WTC11 (cell line): Measurements from ENCODE around the gene PKP1. TPM values are rescaled to one million over a fixed set of nuclear protein-coding genes. Genes with fewer than 3 reads are reported as not detected.

Experiments
- ATAC-seq: fragments of 200-7000 bp; cut with Tn5 transposase; 2 replicates; pipeline ENCODE4 v1.10.0; 2021; ENCODE audit warnings: mild to moderate bottlenecking, moderate library complexity
- CTCF ChIA-PET: fragments of 300-600 bp; sonication (Branson Sonifier 250); formaldehyde crosslinking; loops from one replicate; lab custom pipeline; 2021; ENCODE audit warnings: antibody characterized with exemption; lab: Charles Lee
- POLR2A ChIA-PET: fragments of 350-600 bp; sonication (Branson Sonifier 250); formaldehyde crosslinking; loops from one replicate; lab custom pipeline; 2021; ENCODE audit warnings: antibody characterized with exemption; lab: Charles Lee
- DNase-seq: peaks from one replicate; pipeline ENCODE4 v3.0.0; 2021; ENCODE audit warnings: low spot score
- H3K27ac Mint-ChIP-seq: 2 replicates; pipeline ENCODE4 v1.8.0; 2021; ENCODE audit warnings: mixed read lengths
- H3K27me3 Mint-ChIP-seq: 2 replicates; pipeline ENCODE4 v1.8.0; 2021; ENCODE audit warnings: low read depth, mild to moderate bottlenecking, moderate library complexity, mixed read lengths
- H3K36me3 Mint-ChIP-seq: 2 replicates; pipeline ENCODE4 v1.8.0; 2021; ENCODE audit warnings: mixed read lengths
- H3K4me1 Mint-ChIP-seq: 2 replicates; pipeline ENCODE4 v1.8.0; 2022; ENCODE audit warnings: mixed read lengths
- H3K4me3 Mint-ChIP-seq: 2 replicates; pipeline ENCODE4 v1.8.0; 2021; ENCODE audit warnings: mild to moderate bottlenecking, moderate library complexity, mixed read lengths
- H3K9me3 Mint-ChIP-seq: 2 replicates; pipeline ENCODE4 v1.8.0; 2021; ENCODE audit warnings: mixed read lengths
- CREM ChIP-seq: sonication (generic); formaldehyde crosslinking; IDR thresholded peaks from 2 replicates; pipeline ENCODE4 v1.8.1; 2022; ENCODE audit warnings: mild to moderate bottlenecking, missing genetic modification reagents, moderate library complexity
- GRHL2 ChIP-seq: fragments of 250-450 bp; sonication (Bioruptor Pico); IDR thresholded peaks from 2 replicates; pipeline ENCODE4 v1.8.0; 2022; ENCODE audit warnings: mild to moderate bottlenecking, moderate library complexity; ENCODE audit not compliant: insufficient replicate concordance, severe bottlenecking
- KAT7 ChIP-seq: sonication (generic); formaldehyde crosslinking; IDR thresholded peaks from 2 replicates; pipeline ENCODE4 v1.8.1; 2023; ENCODE audit warnings: missing genetic modification reagents, mild to moderate bottlenecking, borderline replicate concordance
- ZBTB21 ChIP-seq: sonication (generic); formaldehyde crosslinking; IDR thresholded peaks from 2 replicates; pipeline ENCODE4 v1.8.1; 2023; ENCODE audit warnings: mild to moderate bottlenecking, missing genetic modification reagents, borderline replicate concordance
- ZNF121 ChIP-seq: sonication (generic); formaldehyde crosslinking; IDR thresholded peaks from 2 replicates; pipeline ENCODE4 v1.8.0; 2023; ENCODE audit warnings: missing genetic modification reagents
- ZNF138 ChIP-seq: sonication (generic); formaldehyde crosslinking; conservative IDR thresholded peaks from 2 replicates; pipeline ENCODE4 v1.8.1; 2022; ENCODE audit warnings: mild to moderate bottlenecking, moderate library complexity, missing genetic modification reagents
- ZNF671 ChIP-seq: fragments of 250-450 bp; sonication (Bioruptor Pico); IDR thresholded peaks from 2 replicates; pipeline ENCODE4 v1.8.0; 2021; ENCODE audit warnings: mild to moderate bottlenecking
- total RNA-seq: library from RNA; stranded (reverse); gene quantifications from 3 replicates; pipeline ENCODE4 v1.2.3, GENCODE V29; 2021
- TF ChIP-seq, protein P1 (sequence below): sonication (generic); formaldehyde crosslinking; IDR thresholded peaks from 2 replicates; pipeline ENCODE4 v1.8.1; 2023; ENCODE audit warnings: mild to moderate bottlenecking, missing genetic modification reagents
- TF ChIP-seq, protein P2 (sequence below): fragments of 200-600 bp; IDR thresholded peaks from 2 replicates; pipeline ENCODE4 v1.8.0; 2022; ENCODE audit warnings: antibody characterized with exemption
- TF ChIP-seq, protein P3 (sequence below): fragments of 250-450 bp; sonication (Bioruptor Pico); conservative IDR thresholded peaks from 2 replicates; pipeline ENCODE4 v1.9.0; 2021; ENCODE audit warnings: mild to moderate bottlenecking
- TF ChIP-seq, protein P4 (sequence below): sonication (generic); formaldehyde crosslinking; IDR thresholded peaks from 2 replicates; pipeline ENCODE4 v1.8.0; 2023; ENCODE audit warnings: missing genetic modification reagents
- TF ChIP-seq, protein P5 (sequence below): fragments of 250-450 bp; sonication (Bioruptor Pico); IDR thresholded peaks from 2 replicates; pipeline ENCODE4 v1.8.0; 2021; ENCODE audit warnings: mild to moderate bottlenecking
- TF ChIP-seq, protein P6 (sequence below): sonication (generic); formaldehyde crosslinking; IDR thresholded peaks from 2 replicates; pipeline ENCODE4 v1.8.1; 2022; ENCODE audit warnings: low read depth, missing genetic modification reagents, borderline replicate concordance
- TF ChIP-seq, protein P7 (sequence below): fragments of 250-450 bp; sonication (Bioruptor Pico); IDR thresholded peaks from 2 replicates; pipeline ENCODE4 v1.9.0; 2021; ENCODE audit warnings: moderate library complexity, mild to moderate bottlenecking, inconsistent platforms, borderline replicate concordance

PKP1 gene
- total RNA-seq, 1 experiment from 2014 or later = 0.24 TPM

DNA sequence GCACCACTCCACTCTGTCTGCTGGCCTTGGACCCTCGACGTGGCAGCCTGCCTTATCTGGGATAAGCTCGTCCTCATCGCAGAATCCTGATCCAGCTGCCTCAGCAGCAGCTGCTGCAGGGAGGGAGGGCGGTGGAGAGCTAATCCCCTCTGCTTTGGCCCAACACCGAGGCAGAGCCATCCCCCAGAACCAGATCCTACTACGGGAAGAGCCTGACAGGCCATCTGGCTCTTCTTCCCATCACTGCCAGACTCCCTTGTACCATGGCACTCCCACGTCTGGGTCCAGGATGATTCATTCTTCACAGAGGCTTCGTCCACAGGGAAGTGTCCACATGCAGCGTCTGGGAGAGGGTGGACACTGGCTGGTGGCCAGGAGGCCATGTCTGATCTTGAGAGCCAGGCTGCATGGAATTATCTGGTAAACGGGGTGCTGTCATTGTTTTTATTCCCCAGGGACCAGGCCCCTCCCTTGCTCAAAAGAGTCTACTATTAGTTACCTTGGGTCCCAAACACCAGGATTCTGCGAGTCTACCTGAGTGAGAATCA is 14.6 kb upstream of the PKP1 start (continued):
- TF ChIP-seq, protein P1, sequence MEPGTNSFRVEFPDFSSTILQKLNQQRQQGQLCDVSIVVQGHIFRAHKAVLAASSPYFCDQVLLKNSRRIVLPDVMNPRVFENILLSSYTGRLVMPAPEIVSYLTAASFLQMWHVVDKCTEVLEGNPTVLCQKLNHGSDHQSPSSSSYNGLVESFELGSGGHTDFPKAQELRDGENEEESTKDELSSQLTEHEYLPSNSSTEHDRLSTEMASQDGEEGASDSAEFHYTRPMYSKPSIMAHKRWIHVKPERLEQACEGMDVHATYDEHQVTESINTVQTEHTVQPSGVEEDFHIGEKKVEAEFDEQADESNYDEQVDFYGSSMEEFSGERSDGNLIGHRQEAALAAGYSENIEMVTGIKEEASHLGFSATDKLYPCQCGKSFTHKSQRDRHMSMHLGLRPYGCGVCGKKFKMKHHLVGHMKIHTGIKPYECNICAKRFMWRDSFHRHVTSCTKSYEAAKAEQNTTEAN (CRISPR knock-in tag) = no peak
- TF ChIP-seq, protein P2, sequence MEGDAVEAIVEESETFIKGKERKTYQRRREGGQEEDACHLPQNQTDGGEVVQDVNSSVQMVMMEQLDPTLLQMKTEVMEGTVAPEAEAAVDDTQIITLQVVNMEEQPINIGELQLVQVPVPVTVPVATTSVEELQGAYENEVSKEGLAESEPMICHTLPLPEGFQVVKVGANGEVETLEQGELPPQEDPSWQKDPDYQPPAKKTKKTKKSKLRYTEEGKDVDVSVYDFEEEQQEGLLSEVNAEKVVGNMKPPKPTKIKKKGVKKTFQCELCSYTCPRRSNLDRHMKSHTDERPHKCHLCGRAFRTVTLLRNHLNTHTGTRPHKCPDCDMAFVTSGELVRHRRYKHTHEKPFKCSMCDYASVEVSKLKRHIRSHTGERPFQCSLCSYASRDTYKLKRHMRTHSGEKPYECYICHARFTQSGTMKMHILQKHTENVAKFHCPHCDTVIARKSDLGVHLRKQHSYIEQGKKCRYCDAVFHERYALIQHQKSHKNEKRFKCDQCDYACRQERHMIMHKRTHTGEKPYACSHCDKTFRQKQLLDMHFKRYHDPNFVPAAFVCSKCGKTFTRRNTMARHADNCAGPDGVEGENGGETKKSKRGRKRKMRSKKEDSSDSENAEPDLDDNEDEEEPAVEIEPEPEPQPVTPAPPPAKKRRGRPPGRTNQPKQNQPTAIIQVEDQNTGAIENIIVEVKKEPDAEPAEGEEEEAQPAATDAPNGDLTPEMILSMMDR = no peak
- no peak for TF ChIP-seq GRHL2

DNA sequence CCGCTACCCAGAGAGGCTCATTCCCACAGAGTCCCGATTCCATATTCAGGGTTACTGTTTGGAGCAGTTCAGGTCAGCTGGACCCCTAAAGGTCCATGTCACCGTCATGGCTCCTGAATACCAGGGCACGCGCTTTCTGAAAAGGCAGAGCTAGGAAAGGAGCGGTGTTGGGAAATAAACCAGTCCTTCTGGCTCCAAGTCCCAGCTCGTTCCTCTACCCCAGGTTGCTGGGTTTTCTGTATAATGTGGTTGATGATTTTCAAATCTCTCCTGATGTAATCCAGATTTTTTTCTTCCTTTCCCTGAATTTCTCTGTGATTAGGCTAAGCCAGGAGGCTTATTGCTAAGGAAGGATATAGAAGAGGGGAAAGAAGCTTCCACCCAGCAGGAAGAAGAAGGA is 14.0 kb upstream of the PKP1 start:
- DNase-seq = no peak
- no peak for ATAC-seq
- POLR2A ChIA-PET = no interaction called here
- Mint-ChIP-seq H3K4me1 (0 out of 2 replicates have a peak, but pooled peaks cover 4% of the 10 kb centered on the region), H3K36me3 (no peaks in the 10 kb centered on the region), H3K9me3 (no peaks in the 10 kb centered on the region), H3K4me3 (no peak overlapping the region), H3K27ac (no peak overlapping the region), H3K27me3 (no peaks in the 10 kb centered on the region)
- CTCF ChIA-PET = interaction anchor here (0.8 to 2.4 kb wide), 2 partner anchors 79 to 92 kb away, joined by 3 to 9 read pairs; no protein-coding TSS in a partner anchor
- no peak for TF ChIP-seq CREM (CRISPR knock-in tag)
- TF ChIP-seq, protein P3, sequence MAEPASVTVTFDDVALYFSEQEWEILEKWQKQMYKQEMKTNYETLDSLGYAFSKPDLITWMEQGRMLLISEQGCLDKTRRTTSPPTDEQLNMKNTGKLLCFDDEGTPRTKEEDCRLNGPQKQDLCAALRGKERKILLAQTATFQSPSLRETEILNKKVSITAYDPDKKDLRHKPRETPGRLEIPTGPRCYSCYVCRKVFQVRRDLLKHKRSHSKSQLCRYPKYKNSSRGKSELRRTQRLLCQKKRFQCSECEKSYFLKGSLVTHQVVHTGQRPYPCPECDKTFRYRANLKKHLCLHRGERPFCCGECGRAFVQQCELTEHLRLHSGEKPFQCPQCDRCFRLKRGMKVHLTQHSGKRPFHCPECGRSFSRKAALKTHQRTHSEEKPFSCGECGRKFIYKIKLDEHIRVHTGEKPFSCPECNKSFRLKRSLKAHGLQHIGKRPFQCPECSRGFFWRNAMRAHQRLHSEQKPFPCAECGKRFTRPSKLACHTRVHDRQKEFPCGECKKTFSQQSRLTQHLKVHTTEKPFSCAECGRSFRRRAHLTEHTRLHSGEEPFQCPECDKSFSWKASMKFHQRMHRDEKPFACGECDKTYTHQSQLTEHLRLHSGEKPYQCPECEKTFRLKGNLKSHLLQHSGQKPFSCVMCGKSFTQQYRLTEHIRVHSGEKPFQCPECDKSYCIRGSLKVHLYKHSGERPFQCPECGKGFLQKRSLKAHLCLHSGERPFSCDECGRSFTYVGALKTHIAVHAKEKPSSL (CRISPR knock-in tag) = no peak
- TF ChIP-seq, protein P4, sequence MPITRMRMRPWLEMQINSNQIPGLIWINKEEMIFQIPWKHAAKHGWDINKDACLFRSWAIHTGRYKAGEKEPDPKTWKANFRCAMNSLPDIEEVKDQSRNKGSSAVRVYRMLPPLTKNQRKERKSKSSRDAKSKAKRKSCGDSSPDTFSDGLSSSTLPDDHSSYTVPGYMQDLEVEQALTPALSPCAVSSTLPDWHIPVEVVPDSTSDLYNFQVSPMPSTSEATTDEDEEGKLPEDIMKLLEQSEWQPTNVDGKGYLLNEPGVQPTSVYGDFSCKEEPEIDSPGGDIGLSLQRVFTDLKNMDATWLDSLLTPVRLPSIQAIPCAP = no peak
- TF ChIP-seq KAT7 (CRISPR knock-in tag) = no peak
- TF ChIP-seq, protein P5, sequence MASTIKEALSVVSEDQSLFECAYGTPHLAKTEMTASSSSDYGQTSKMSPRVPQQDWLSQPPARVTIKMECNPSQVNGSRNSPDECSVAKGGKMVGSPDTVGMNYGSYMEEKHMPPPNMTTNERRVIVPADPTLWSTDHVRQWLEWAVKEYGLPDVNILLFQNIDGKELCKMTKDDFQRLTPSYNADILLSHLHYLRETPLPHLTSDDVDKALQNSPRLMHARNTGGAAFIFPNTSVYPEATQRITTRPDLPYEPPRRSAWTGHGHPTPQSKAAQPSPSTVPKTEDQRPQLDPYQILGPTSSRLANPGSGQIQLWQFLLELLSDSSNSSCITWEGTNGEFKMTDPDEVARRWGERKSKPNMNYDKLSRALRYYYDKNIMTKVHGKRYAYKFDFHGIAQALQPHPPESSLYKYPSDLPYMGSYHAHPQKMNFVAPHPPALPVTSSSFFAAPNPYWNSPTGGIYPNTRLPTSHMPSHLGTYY (CRISPR knock-in tag) = no peak
- TF ChIP-seq ZBTB21 (CRISPR knock-in tag) = no peak
- TF ChIP-seq, protein P6, sequence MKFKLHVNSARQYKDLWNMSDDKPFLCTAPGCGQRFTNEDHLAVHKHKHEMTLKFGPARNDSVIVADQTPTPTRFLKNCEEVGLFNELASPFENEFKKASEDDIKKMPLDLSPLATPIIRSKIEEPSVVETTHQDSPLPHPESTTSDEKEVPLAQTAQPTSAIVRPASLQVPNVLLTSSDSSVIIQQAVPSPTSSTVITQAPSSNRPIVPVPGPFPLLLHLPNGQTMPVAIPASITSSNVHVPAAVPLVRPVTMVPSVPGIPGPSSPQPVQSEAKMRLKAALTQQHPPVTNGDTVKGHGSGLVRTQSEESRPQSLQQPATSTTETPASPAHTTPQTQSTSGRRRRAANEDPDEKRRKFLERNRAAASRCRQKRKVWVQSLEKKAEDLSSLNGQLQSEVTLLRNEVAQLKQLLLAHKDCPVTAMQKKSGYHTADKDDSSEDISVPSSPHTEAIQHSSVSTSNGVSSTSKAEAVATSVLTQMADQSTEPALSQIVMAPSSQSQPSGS = no peak
- TF ChIP-seq, protein P7, sequence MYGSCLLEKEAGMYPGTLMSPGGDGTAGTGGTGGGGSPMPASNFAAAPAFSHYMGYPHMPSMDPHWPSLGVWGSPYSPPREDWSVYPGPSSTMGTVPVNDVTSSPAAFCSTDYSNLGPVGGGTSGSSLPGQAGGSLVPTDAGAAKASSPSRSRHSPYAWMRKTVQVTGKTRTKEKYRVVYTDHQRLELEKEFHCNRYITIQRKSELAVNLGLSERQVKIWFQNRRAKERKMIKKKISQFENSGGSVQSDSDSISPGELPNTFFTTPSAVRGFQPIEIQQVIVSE = no peak
- TF ChIP-seq ZNF671 = no peak
- no peak for TF ChIP-seq ZNF138 (CRISPR knock-in tag)
- TF ChIP-seq ZNF121 (CRISPR knock-in tag) = no peak
